ENCODE measurements around the gene ANKRD49. TPM values are rescaled to one million over a fixed set of nuclear protein-coding genes. Genes with fewer than 3 reads are reported as not detected.

Gene ANKRD49
- total and polyA plus RNA-seq, 10 of the 15 experiments (the other 5 are each of a cell fraction or from before 2014, with no cell fraction given), result 19.2 to 46.6 (median 33.6) TPM

- TF ChIP-seq, protein P1, sequence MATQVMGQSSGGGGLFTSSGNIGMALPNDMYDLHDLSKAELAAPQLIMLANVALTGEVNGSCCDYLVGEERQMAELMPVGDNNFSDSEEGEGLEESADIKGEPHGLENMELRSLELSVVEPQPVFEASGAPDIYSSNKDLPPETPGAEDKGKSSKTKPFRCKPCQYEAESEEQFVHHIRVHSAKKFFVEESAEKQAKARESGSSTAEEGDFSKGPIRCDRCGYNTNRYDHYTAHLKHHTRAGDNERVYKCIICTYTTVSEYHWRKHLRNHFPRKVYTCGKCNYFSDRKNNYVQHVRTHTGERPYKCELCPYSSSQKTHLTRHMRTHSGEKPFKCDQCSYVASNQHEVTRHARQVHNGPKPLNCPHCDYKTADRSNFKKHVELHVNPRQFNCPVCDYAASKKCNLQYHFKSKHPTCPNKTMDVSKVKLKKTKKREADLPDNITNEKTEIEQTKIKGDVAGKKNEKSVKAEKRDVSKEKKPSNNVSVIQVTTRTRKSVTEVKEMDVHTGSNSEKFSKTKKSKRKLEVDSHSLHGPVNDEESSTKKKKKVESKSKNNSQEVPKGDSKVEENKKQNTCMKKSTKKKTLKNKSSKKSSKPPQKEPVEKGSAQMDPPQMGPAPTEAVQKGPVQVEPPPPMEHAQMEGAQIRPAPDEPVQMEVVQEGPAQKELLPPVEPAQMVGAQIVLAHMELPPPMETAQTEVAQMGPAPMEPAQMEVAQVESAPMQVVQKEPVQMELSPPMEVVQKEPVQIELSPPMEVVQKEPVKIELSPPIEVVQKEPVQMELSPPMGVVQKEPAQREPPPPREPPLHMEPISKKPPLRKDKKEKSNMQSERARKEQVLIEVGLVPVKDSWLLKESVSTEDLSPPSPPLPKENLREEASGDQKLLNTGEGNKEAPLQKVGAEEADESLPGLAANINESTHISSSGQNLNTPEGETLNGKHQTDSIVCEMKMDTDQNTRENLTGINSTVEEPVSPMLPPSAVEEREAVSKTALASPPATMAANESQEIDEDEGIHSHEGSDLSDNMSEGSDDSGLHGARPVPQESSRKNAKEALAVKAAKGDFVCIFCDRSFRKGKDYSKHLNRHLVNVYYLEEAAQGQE (IDR thresholded peaks at IDR 0.05; ENCODE audit: low read depth, low read length), result no peak
- TF ChIP-seq, protein P2, sequence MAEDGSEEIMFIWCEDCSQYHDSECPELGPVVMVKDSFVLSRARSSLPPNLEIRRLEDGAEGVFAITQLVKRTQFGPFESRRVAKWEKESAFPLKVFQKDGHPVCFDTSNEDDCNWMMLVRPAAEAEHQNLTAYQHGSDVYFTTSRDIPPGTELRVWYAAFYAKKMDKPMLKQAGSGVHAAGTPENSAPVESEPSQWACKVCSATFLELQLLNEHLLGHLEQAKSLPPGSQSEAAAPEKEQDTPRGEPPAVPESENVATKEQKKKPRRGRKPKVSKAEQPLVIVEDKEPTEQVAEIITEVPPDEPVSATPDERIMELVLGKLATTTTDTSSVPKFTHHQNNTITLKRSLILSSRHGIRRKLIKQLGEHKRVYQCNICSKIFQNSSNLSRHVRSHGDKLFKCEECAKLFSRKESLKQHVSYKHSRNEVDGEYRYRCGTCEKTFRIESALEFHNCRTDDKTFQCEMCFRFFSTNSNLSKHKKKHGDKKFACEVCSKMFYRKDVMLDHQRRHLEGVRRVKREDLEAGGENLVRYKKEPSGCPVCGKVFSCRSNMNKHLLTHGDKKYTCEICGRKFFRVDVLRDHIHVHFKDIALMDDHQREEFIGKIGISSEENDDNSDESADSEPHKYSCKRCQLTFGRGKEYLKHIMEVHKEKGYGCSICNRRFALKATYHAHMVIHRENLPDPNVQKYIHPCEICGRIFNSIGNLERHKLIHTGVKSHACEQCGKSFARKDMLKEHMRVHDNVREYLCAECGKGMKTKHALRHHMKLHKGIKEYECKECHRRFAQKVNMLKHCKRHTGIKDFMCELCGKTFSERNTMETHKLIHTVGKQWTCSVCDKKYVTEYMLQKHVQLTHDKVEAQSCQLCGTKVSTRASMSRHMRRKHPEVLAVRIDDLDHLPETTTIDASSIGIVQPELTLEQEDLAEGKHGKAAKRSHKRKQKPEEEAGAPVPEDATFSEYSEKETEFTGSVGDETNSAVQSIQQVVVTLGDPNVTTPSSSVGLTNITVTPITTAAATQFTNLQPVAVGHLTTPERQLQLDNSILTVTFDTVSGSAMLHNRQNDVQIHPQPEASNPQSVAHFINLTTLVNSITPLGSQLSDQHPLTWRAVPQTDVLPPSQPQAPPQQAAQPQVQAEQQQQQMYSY (CRISPR knock-in tag; IDR thresholded peaks at IDR 0.05), result no peak
- TF ChIP-seq, protein P3, sequence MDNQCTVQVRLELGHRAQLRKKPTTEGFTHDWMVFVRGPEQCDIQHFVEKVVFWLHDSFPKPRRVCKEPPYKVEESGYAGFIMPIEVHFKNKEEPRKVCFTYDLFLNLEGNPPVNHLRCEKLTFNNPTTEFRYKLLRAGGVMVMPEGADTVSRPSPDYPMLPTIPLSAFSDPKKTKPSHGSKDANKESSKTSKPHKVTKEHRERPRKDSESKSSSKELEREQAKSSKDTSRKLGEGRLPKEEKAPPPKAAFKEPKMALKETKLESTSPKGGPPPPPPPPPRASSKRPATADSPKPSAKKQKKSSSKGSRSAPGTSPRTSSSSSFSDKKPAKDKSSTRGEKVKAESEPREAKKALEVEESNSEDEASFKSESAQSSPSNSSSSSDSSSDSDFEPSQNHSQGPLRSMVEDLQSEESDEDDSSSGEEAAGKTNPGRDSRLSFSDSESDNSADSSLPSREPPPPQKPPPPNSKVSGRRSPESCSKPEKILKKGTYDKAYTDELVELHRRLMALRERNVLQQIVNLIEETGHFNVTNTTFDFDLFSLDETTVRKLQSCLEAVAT (IDR thresholded peaks at IDR 0.05), result peak; percentile 96
- TF ChIP-seq RAD51 (IDR thresholded peaks at IDR 0.05), result peak; percentile 67
- no peak for TF ChIP-seq KAT2A (conservative IDR thresholded peaks at IDR 0.05; ENCODE audit: control insufficient read depth, low read depth, low read length)
- no peak; the same call in 1 of the 2 replicates for TF ChIP-seq RCOR1 (conservative IDR thresholded peaks at IDR 0.05; ENCODE audit: low read depth, low read length)
- TF ChIP-seq FOXM1 (IDR thresholded peaks at IDR 0.05; ENCODE audit: low read depth, low read length), result peak; percentile 93; the same call in 1 of the 2 replicates
- TF ChIP-seq ZNF687 (IDR thresholded peaks at IDR 0.05), result peak; percentile 67; the same call in 1 of the 2 replicates
- TF ChIP-seq, protein P4, sequence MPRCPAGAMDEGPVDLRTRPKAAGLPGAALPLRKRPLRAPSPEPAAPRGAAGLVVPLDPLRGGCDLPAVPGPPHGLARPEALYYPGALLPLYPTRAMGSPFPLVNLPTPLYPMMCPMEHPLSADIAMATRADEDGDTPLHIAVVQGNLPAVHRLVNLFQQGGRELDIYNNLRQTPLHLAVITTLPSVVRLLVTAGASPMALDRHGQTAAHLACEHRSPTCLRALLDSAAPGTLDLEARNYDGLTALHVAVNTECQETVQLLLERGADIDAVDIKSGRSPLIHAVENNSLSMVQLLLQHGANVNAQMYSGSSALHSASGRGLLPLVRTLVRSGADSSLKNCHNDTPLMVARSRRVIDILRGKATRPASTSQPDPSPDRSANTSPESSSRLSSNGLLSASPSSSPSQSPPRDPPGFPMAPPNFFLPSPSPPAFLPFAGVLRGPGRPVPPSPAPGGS (IDR thresholded peaks at IDR 0.05; ENCODE audit: borderline replicate concordance, insufficient read depth, low read depth, low read length, poor library complexity, severe bottlenecking), result no peak
- no peak for TF ChIP-seq SMAD5 (IDR thresholded peaks at IDR 0.05; ENCODE audit: low read depth)
- peak; percentile 18; the same call in 1 of the 2 replicates for TF ChIP-seq NR2F1 (conservative IDR thresholded peaks at IDR 0.05)
- no peak for TF ChIP-seq YBX1 (IDR thresholded peaks at IDR 0.05)
- no peak for TF ChIP-seq SRF (IDR thresholded peaks at IDR 0.05; ENCODE audit: low read depth in 2 of 2, low read length in 2 of 2)
- TF ChIP-seq BRCA1 (IDR thresholded peaks at IDR 0.05; ENCODE audit: low read depth, low read length), result no peak
Measured at GRCh38 chr11:94472916-94473799, 20.6 kb upstream of the ANKRD49 start (continued).

Measured in GM12878 (cell line).